NCI-H128 (cell line): ENCODE data around the gene TUBG1.
"Not testable (repeated sequence)": the region's sequence is repeated elsewhere in the genome, so short reads cannot be mapped to it uniquely, and the experiment has no call there.

Source experiments
- DNase-seq: peaks from one replicate; lab custom pipeline; 2025; ENCODE audit not compliant: unreplicated experiment; lab: John Stamatoyannopoulos, UW

TUBG1 gene

DNA sequence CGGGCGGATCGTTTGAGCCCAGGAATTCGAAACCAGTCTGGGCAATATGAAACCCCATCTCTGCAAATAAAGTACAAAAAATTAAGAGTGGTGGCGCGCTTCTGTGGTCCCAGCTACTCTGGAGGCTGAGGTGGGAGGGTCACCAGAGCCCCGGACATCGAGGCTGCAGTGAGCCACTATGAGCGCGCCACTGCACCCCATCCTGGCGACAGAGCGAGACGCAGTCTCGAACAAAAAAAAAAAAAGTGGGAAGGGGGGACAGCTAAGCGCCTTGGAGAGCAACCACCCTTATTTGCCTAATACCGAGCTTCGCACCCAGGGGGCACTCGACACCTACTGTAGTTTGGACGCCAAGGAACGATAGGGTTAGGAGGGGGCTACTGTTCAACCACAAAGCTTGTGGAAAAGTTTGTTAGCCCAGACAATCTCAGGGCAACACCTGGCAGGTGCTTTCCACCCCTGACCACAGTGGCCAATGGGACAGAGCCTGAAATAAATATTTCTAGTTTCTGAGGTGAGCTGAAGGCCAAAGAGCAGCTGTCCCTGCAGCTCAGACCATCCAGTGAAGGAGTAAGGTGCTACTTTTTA is 31.1 kb upstream of the TUBG1 start:
- DNase-seq = peak; percentile 27

DNA sequence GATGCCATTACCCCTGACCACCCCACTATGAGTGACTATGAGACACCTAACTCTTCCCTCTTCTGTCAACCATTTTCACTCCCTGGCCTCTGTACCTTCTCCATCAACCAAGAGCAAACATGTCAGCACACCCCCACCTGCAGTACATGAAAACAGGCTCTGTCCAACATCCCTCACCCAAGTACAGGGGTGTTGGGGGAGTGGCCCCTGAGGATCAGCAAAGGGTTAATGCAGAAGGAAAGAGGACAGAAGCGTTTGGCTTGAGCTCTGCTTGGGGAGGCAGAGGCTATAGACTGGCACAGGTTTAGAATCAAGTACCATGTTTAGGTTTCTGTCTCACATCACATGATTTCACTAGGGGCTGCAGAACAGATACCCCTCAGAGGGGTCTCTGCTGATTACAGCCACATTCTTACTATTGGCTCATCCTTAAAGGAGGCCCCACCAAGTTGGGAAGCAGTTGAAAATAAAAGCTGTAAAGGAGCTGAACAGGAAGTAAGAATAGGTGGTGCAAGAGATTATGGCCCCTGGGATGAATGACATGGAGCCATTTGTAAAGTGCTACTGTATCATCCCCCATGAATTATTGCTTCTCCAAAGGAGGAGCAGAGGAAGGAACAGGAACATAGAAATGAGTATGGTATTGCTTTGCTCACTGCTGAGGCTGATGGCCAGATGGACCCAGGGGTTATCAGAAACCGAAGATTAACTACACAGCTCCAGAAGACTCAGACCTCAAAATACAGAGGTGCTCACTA is 29.5 kb upstream of the TUBG1 start:
- no peak for DNase-seq

DNA sequence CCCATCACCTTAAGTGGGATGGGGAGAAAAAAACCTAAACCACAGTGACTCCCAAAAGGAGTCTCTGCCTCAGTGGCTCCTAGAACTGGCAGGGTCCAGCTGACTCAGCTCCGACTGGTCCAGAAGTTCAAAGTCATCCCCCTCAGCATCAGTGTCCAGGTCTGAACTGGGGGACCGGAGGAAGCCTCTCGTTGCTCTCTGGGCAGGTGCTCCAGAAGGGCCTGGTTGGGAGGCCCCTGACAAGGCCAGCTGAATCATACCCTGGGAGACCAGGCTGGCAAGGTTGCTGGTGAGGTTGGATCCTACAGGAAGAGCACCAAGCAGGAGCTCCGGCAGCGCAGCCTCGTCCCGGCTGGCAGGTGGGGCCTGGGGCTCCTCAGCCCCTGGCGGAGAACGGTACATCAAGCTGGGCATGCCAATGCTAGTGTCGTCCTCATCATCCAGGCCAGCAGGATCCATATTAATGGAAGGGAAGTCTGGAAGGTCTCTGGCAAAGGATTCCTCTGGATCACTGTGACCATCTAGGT is 27.7 kb upstream of the TUBG1 start:
- DNase-seq = no peak

DNA sequence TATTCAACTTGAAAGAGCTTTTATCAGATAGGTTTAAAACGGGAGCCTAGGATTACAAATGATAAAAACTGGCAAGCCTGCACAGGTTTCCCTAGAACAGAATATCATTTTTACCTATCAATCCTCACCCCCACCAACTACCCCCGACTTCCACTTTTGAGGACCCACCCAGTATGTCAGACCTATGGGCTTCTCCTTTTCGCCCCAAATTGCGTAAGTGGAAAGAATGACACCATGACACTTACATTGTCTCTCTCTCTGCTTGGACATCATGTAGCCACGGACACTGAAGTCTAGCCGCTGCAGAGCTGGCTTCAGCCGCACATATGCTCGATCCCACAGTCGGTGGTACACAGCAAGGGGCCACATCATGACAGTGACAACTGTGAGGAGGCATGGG is 24.6 kb upstream of the TUBG1 start:
- no peak for DNase-seq

DNA sequence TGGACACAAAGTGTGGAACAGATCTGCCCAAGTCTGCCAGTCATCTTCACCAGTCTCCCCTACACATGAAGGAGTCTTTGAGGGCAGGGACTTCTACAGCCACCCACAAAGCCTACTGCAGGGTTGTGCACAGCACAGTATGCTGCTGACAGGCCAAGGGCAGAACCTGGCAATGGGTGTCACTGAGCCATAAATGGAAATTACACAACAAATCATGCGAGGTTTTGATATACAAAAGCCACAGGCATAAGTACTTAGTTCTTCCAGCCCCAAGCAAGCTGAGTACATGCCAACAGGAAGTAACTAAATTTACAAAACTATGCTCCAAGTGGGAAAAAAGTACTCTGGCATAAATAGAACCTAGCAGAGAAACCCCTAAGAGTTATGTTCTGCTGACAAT is 24.1 kb upstream of the TUBG1 start:
- no peak for DNase-seq

DNA sequence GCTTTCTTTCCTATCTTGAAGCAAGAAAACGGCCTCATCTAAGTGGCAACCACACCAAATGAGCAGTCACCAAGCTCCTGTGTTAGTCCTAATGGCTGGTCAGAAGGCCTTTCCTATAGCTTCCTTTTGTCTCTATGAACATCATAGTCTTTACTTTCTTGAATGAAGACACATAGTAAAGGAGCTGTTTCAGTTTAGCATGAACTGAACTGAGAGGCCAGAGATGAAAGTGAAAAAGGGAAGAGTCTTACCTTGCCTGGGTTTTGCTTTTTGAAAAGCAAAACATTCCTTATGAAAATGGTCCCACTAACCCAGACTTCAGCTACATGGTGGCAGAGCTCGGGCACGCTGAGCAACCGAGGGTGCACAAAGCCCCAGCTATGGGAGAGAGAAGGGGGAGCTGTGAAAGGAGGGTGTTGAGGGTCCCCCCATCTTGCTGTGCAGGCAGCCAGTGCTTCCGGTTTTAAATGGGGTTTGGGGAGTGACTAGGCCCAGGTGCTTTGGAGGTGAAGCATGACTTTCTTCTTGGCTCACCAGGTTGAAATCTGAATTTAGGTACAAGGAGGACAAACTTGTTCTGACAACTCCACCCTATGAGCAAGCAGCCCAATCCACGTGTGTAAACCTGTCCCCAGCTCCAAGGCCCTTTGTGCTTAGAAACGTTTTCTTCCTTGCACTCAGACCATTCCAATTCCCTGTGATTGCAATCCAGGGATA is 22.8 kb upstream of the TUBG1 start:
- DNase-seq = no peak

DNA sequence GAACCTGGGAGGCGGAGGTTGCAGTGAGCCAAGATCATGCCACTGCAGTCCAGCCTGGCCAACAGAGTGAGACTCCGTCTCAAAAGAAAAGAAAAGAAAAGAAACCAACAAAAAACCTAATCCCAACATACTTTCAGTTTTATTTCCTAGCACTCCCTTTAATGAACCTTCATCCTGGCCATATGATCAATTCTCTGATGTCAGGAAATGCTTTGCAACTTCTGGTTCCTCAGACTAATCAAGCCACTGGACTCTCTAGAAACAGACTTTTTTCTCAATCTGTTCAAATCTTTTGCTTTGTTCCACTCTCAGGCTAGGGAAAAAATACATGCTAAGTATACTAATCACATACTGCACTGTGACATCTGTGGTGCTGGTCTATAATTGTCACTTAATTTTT is 18.6 kb upstream of the TUBG1 start:
- DNase-seq = no peak

DNA sequence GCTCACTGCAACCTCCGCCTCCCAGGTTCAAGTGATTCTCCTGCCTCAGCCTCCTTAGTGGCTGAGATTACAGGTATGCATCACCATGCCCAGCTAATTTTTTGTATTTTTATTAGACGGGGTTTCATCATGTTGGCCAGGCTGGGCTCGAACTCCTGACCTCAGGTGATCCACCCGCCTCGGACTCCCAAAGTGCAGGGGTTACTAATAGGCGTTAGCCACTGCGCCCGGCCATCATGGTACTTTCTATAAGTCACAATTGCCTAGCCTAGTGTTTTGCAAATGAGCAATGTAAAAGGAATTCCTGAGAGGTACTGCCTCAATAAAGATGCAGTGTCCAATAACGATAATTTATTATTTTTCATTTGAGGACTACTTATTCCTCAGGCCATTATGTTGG is 18.1 kb upstream of the TUBG1 start:
- no peak for DNase-seq

DNA sequence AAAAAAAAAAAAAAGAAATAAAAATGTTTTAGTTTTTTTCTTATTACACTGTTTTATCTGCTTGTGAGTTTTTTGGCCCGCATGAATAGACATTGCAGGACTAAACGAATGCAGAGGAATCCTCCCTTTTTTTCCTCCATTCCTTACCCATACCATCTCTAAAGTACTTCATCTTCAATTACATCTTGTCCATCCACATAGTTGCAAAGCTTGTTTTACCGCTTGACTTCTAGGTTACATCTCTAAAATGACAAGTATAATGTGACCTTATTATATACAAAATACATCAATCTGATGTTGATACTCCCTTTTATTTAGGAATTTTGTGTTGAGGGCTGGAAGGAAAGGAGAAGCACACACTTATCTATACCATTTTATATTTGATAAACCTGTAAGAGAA is 13.1 kb upstream of the TUBG1 start:
- no peak for DNase-seq

DNA sequence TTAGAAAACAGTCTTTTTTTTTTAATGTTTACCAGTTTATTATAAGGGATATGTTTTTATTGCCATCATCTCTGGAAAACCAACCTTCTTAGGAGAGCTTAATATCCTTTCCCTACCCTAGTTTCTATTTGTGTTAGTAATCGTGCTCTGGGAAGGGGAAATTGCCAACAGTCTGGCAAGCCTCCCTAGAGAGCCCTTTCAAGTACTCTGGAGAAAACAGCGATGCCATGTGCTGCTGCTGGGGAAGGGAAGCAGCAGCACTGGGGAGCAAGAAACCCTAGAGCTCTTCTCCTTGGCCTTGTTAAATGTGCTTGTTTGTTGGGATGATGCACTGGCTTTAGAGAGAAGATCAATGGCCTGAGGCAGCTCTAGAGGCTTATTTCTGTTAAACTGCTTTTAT is 10.6 kb upstream of the TUBG1 start:
- no peak for DNase-seq

DNA sequence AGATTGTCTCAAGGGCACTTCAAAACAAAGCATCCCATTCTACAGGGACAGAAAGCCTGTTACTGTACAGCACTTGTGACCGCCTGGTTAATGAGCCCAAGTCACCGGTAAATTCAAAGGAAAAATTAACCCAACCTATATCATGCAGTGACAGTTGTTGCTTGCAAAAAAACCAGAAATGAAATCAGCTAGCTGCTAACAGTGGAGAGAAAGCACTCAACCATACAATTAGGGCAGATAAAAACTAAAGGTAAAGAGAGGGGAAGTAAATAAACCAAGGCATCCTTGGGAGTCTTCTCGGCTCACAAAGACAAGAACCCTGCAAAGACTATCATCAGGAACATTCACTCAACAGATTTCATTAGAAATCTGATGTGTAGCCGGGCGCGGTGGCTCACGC is 6.2 kb upstream of the TUBG1 start:
- no peak for DNase-seq

DNA sequence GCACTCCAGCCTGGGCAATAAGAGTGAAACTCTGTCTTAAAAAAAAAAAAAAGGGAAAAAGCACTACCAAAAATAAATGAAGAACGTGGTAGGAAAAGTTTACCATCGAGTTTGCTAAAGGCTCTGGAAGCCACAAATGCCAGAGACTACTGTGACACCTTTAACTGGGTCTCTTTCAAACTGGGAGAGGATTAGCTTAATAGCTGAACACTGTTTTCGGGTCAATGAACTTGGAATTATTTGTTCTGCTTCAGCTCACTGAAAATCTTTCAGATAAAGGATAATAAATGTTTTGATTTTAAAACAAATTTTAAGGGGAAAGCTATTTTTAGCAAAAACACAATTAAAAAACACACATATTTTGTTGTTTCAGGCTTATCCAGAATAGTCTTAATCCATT is 1.7 kb upstream of the TUBG1 start:
- no peak for DNase-seq

DNA sequence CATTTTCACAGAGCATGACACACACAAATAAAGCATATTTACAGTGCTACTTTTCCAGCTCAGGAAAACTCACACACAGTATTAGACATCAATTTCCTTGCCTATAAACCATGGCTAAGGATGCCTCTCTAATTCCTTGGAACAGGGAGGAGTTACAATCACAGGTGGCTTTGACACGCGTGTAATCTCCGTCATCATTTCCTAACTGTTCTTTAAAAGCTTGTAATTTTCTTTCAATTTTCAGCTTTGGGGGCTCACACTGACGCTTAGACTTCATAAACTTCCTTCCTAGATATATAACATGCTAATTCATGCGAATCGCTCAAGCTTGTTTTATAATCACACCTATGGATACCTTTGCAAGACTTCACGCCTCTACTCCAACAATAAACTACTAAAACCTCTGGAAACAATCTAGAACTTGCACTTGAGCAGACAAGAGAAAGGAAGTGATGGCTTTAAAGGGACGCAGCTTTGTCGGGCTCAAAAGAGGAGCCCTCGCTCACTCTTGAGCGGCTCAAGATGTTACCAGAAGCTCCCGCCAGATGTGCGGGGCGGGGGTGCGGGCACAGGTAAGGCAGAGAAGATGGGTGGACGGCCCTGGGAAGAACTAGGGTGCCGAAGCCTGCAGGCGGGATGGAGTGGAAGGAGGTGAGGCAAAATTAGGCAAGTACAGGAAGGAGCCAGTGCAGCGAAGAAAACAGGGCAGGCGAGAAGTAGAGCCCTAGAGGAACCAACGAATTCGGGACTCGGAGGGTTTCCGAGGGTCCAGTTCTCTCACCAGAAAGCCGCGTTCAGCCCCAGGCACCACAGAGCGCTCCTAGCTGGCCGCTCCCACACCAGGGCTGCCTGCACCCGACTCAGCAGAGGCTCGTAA is 940 bp upstream of the TUBG1 start:
- DNase-seq = no peak

DNA sequence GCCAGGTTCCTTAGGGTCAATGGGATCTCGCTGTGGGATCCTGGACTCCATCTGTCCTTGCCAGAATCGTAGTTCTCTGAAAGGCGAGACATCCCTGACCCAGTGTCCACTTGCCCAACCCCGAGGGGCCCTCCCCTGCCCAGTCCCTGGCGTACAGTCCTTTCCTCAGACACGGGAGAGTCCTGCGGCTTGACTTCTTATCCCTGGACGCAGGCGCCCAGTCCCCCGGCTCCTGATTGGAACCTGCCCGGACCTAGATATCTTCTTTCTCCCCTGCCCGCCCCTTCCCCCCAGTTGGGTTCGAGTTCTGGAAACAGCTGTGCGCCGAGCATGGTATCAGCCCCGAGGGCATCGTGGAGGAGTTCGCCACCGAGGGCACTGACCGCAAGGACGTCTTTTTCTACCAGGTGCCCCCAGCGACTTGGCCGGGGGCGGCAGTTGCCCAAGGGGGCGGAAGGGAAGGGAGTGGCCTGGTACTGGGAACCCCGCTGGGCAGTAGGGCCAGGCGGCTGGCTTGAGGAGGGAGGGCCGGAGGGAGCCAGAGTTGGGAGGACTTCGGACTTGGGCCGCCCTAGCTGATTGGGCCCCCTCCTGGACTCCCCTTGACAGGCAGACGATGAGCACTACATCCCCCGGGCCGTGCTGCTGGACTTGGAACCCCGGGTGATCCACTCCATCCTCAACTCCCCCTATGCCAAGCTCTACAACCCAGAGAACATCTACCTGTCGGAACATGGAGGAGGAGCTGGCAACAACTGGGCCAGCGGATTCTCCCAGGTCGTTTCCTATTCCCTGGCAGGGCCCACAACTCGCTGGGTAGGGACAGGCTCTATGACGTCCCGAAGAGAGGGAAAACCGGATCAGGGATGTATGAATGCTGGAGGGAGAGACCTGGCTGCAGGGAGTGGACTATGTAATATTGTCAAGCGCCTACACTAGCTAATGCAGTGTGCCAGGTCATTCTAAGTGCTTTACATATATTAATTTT is 625 bp downstream of the TUBG1 start:
- DNase-seq = not testable (repeated sequence)

DNA sequence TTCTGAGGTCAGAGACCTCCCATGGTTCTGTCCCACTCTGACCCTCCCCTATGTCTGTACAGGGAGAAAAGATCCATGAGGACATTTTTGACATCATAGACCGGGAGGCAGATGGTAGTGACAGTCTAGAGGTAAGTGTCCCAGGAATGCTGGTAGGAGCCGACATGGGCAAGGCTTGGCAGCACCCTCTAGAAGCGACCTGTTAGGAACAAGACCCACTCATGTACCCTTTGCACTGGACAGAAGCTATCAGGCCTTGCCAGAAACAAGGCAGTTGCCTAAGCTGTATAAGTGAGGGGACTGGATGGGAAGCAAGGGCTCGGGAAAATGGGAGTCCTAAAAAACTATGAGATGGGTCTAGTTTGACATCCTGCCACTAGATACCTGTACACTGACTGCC is 2.5 kb downstream of the TUBG1 start:
- DNase-seq = no peak

DNA sequence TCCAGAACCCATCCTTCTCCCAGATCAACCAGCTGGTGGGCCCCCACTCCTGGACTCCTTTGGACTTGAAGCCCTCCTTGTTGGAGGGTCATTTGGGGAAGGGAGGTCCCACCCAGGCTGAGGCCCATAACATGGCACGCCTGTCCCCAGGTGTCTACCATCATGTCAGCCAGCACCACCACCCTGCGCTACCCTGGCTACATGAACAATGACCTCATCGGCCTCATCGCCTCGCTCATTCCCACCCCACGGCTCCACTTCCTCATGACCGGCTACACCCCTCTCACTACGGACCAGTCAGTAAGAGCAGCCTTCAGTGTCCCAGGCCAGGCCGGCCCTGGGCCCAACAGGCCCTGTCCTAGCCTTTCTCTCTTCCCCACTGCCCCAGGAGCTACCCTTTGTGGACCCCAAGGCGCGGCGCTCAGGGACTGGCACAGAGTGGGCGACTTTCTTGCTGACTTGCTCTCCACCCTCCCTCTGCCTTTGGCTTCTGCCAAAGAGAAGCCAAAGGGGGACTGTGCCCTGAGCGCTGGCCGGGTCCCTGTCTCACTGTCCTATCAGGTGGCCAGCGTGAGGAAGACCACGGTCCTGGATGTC is 4.3 kb downstream of the TUBG1 start:
- no peak for DNase-seq

DNA sequence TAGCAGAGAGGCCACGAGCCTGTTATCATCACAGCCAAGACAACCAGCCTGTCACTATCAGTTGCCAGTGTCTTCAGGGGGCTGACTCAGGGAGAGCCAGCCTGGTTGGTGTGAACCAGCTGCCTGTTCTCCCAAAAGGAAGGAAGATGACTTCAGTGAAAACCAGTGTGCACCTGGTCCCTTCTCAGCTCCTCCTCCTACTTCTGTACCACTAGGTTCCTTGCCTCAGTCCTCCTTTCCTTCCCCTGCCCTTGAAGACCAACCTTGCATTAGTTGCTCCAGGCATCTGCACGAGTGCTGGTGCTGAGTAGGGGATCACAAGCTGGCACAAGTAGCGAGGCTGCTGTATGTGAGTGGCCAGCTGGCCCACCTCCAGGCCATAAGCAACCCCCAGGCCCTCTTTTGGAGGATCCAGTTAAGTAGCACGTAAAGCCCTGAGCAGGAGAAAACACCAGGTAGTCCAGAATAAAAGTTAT is 8.5 kb downstream of the TUBG1 start:
- DNase-seq = no peak

DNA sequence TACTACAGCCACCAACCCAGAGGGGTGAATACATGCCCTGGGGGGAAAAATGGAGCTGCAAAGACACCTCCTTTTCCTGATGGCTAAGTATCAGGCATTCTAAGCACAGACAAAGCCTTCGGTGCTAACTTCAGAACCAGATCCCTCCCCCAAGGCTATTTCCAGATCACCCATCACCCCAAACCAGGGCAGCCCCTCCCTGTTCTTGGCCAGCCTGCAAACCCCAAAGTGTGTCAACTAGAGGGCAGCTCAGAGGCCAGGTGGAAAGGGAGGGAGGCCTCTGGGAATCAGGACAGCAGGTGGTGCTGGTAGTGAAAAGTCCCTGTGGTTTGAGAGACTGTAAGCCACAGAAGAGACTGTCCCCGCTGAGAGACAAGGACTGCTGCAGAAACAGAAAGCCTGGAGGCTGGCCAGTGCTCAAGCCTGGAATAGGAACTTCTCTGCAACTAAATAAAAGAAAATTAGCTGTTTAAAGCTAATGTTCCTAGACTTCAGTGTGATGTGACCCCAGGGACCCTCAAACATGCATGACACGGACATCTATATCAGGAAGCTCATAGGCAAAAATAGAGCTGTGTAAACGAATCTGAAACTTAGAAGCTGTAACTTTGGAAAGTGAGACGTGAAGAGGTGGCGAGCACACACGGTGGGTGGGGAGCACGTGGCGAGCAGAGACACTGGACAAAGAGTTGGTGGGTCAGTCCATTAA is 9.1 kb downstream of the TUBG1 start:
- DNase-seq = no peak

DNA sequence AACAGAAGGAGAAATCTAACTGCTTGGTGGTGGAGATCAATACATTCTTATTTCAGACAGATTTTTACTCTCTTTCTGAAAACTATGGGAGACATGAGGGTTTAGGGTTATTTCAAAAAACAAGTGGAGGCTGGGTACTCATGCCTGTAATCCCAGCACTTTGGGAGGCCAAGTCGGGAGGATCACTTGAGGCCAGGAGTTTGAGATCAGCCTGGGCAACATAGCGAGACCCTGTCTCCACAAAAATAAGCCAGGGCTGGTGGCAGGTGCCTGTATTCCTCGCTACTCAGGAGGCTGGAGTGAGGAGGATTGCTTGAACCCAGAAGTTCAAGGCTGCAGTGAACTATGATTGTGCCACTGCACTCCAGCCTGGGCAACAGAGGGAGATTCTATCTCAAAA is 12.5 kb downstream of the TUBG1 start:
- not testable (repeated sequence) for DNase-seq
